Activated naive CD8-positive, alpha-beta T cell treated with anti-CD3 and anti-CD28 coated beads for 36 hours (primary cell): ENCODE measurements around the gene ANXA3. TPM values are rescaled to one million over a fixed set of nuclear protein-coding genes. Genes with fewer than 3 reads are reported as not detected.

ENCODE experiments used
- DNase-seq: peaks from one replicate; pipeline ENCODE4 v3.0.0; 2021
- H3K27ac Mint-ChIP-seq: one replicate; pipeline ENCODE4 v1.8.0; 2022; ENCODE audit warnings: mild to moderate bottlenecking, moderate library complexity, mixed read lengths
- H3K27me3 Mint-ChIP-seq: one replicate; pipeline ENCODE4 v1.8.0; 2022; ENCODE audit warnings: mild to moderate bottlenecking, mixed read lengths
- H3K36me3 Mint-ChIP-seq: one replicate; pipeline ENCODE4 v1.8.0; 2021; ENCODE audit warnings: mild to moderate bottlenecking, mixed read lengths
- H3K4me1 Mint-ChIP-seq: one replicate; pipeline ENCODE4 v1.8.0; 2021; ENCODE audit warnings: mixed read lengths
- H3K4me3 Mint-ChIP-seq: one replicate; pipeline ENCODE4 v1.8.0; 2022; ENCODE audit warnings: mild to moderate bottlenecking, moderate library complexity, mixed read lengths
- H3K9me3 Mint-ChIP-seq: one replicate; pipeline ENCODE4 v1.8.0; 2022; ENCODE audit warnings: mixed read lengths
- total RNA-seq, 2 experiments: library from RNA; stranded (reverse); gene quantifications; one replicate each; pipeline ENCODE4 v1.2.3, GENCODE V29; 2021

The ANXA3 gene
- total RNA-seq, 2 experiments from 2014 or later, result 2.8 to 3.4 TPM

- Mint-ChIP-seq H3K27ac (no peak overlapping the region), H3K4me1 (peaks cover 11% of the 10 kb centered on the region), H3K27me3 (peaks cover 30% of the 10 kb centered on the region), H3K36me3 (peaks cover 1% of the 10 kb centered on the region), H3K4me3 (no peak overlapping the region), H3K9me3 (peaks cover 4% of the 10 kb centered on the region)
- DNase-seq, result no peak
Measured at GRCh38 chr4:78556665-78557064, 5.1 kb downstream of the ANXA3 start.

- peaks cover 40% of the 10 kb centered on the region for H3K27me3 Mint-ChIP-seq
- H3K4me1 Mint-ChIP-seq, result peaks cover 4% of the 10 kb centered on the region
- H3K9me3 Mint-ChIP-seq, result peaks cover 4% of the 10 kb centered on the region
- H3K4me3 Mint-ChIP-seq, result no peak overlapping the region
- no peak for DNase-seq
- H3K36me3 Mint-ChIP-seq, result peaks cover 1% of the 10 kb centered on the region
- H3K27ac Mint-ChIP-seq, result no peak overlapping the region
Measured at GRCh38 chr4:78557841-78558240, 6.3 kb downstream of the ANXA3 start.

- Mint-ChIP-seq H3K4me1 (no peaks in the 10 kb centered on the region), H3K36me3 (peaks cover 1% of the 10 kb centered on the region)
- no peak for DNase-seq
Measured at GRCh38 chr4:78558410-78558809, 6.8 kb downstream of the ANXA3 start.

DNA sequence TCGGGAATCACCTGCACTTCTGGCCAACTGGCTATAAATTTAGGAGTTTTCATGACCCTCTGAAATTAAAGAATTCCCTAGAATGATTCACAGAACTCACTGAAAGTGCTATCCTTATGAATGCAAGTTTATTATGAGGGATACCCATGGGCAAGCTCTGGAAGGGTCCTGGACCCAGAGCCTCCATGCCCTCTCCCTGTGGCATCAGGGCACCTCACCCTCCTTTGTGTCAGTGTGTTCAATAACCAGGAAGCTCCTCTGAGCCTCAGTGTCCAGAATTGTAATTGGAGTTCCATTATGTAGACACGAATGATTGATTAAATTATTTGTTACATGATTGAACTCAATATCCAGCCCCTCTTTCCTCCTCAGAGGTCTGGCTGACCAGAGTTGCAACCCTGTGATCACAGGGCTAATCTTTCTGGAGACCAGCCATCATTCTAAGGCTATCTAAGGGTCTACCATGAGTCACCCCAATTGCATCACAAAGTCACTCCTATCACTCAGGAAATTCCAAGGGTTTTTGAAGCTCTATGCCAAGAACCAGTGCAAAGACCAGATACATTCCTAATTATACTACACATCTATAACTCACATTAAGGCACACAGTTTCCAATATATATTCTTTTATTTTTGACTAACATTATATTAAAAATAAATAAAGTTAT, 8.9 kb downstream of the ANXA3 start:
- peaks cover 4% of the 10 kb centered on the region for H3K9me3 Mint-ChIP-seq
- no peak for DNase-seq
- peaks cover 23% of the 10 kb centered on the region for H3K27me3 Mint-ChIP-seq
- no peak overlapping the region for H3K27ac Mint-ChIP-seq
- H3K4me1 Mint-ChIP-seq, result no peaks in the 10 kb centered on the region
- no peaks in the 10 kb centered on the region for H3K36me3 Mint-ChIP-seq
- H3K4me3 Mint-ChIP-seq, result no peak overlapping the region

More at GRCh38 chr4:78558410-78558809, 6.8 kb downstream of the ANXA3 start:
- Mint-ChIP-seq H3K27ac (no peak overlapping the region), H3K27me3 (peaks cover 35% of the 10 kb centered on the region), H3K4me3 (no peak overlapping the region), H3K9me3 (peaks cover 4% of the 10 kb centered on the region)

DNA sequence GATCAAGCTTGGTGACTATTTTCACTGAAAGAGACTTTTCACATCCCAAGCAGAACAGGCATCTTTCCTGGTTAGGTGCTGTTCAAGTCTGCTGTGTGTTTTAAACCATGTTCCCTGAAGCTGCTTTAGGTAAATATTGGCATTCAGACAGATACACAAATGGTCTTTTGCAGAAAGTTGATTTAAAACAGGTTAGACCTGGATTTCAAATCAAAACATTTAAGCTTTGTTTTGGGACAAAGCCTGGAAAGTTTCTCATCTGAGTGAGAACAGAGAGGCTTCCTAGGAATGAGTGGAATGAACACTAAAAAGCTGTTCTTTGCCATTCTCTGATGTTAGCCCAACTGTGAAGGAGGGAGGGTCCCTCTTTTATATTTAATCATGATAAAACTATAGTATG, 10.1 kb downstream of the ANXA3 start:
- Mint-ChIP-seq H3K36me3 (no peaks in the 10 kb centered on the region), H3K27ac (no peak overlapping the region), H3K4me1 (no peaks in the 10 kb centered on the region), H3K9me3 (peaks cover 4% of the 10 kb centered on the region), H3K4me3 (no peak overlapping the region), H3K27me3 (peaks cover 19% of the 10 kb centered on the region)
- DNase-seq, result no peak

DNA sequence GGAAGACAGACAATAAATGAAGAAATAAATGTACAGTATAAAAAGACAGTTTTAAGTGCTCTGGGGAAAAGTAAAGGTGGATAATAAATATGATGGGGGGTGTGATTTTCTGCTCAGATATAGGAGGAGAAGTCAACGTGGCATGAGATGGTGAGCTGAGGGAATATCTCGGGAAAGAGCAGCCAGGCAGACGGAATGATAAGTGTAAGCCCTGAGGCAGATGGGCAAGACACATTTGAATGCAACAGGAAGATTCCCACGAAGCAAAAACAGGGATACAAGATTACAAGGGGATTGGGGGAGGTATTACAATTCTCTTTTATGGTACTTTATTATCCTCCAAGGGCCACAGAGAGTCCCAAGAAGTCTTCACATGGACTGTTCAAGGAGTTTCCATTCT, 11.1 kb downstream of the ANXA3 start:
- H3K4me3 Mint-ChIP-seq, result no peak overlapping the region
- H3K27ac Mint-ChIP-seq, result no peak overlapping the region
- no peaks in the 10 kb centered on the region for H3K4me1 Mint-ChIP-seq
- peaks cover 19% of the 10 kb centered on the region for H3K27me3 Mint-ChIP-seq
- DNase-seq, result no peak
- H3K9me3 Mint-ChIP-seq, result no peaks in the 10 kb centered on the region
- H3K36me3 Mint-ChIP-seq, result no peaks in the 10 kb centered on the region

DNA sequence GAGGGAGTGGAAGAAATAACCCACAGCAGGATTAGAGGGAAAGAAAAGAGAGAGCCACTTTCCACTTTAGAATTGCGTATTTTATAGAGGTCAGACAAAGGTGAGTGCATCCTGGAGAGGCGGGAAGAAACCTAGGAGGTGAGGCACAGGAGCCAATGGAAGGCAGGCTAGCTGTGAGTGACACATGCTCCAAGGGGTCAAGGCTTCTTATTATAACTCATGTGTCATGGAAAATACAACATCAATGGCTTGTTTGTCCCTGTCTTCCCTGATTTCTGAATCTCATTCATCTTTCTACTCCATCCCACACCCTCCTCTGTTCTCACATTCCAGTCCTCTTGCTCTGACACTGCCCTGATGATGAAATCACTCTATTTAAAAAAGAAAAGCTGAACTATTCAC, 14.4 kb downstream of the ANXA3 start:
- H3K36me3 Mint-ChIP-seq, result no peaks in the 10 kb centered on the region
- no peak overlapping the region for H3K4me3 Mint-ChIP-seq
- H3K27me3 Mint-ChIP-seq, result peaks cover 21% of the 10 kb centered on the region
- H3K27ac Mint-ChIP-seq, result no peak overlapping the region
- H3K4me1 Mint-ChIP-seq, result no peaks in the 10 kb centered on the region
- H3K9me3 Mint-ChIP-seq, result no peaks in the 10 kb centered on the region
- no peak for DNase-seq

DNA sequence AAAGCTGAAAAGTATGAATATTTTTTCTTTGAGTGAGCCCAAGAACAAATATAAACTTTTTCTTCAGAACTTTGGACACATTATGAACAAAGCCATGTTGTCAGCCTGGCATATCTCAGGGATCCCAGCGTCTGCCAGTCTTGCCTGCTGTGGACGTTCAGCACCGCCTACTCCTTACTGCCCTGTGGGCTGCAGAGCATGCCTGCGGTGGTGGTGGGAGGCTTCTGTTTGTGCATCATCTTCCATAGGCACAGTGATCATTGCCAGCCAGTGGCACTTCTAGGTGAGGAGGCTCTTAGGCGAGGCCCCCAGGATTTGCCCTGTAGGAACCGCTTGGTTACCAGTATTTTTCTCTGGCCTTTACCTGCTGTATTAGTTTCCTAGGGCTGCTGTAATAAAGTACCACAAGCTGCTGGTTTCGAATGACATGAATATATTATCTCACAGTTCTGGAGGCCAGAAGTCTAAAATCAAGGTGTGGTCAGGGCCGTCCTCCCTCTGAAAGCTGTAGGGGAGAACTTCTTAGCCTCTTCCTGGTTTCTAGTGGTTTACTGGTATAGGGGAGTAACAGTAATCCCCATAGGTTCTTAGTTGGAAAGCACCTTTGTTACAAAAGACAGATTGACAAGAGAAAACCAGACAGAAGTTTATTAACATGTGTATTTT, 15.4 kb downstream of the ANXA3 start:
- no peak overlapping the region for H3K27ac Mint-ChIP-seq
- H3K4me1 Mint-ChIP-seq, result no peaks in the 10 kb centered on the region
- H3K9me3 Mint-ChIP-seq, result no peaks in the 10 kb centered on the region
- peaks cover 16% of the 10 kb centered on the region for H3K27me3 Mint-ChIP-seq
- H3K4me3 Mint-ChIP-seq, result no peak overlapping the region
- H3K36me3 Mint-ChIP-seq, result no peaks in the 10 kb centered on the region
- DNase-seq, result no peak

- Mint-ChIP-seq H3K4me1 (no peaks in the 10 kb centered on the region), H3K36me3 (no peaks in the 10 kb centered on the region), H3K27me3 (peaks cover 10% of the 10 kb centered on the region), H3K9me3 (no peaks in the 10 kb centered on the region), H3K27ac (no peak overlapping the region), H3K4me3 (no peak overlapping the region)
- no peak for DNase-seq
Measured at GRCh38 chr4:78567500-78568060, 16.0 kb downstream of the ANXA3 start.

- no peaks in the 10 kb centered on the region for H3K4me1 Mint-ChIP-seq
Measured at GRCh38 chr4:78568640-78569305, 17.2 kb downstream of the ANXA3 start.

DNA sequence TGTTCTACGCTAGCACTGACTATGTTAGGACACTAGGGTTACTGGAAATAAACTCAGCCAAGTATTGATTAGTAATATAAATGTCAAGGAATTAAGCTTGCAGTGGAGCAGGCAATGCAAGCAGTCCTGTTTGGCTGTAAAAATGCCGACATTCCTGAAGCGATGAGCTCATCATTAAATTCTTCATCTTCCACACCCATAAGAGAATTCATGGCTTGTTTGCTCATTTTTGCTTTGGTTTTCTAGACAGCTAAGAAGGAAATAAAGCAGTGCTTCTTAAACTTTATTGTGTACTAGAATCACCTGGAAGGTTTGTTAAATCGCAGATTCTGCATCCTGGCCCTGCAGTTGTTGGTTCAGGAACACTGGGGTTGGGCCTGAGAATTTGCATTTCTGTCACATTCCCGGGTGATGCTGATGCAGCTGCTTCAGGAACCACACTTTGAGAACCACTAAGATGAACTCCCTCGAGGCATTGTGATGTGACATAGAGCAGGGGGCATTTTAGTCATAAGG, 17.8 kb downstream of the ANXA3 start:
- H3K27ac Mint-ChIP-seq, result no peak overlapping the region
- no peaks in the 10 kb centered on the region for H3K9me3 Mint-ChIP-seq
- H3K27me3 Mint-ChIP-seq, result peaks cover 10% of the 10 kb centered on the region
- H3K36me3 Mint-ChIP-seq, result no peaks in the 10 kb centered on the region
- H3K4me3 Mint-ChIP-seq, result no peak overlapping the region
- H3K4me1 Mint-ChIP-seq, result no peaks in the 10 kb centered on the region
- no peak for DNase-seq

More at GRCh38 chr4:78568640-78569305, 17.2 kb downstream of the ANXA3 start:
- H3K36me3 Mint-ChIP-seq, result no peaks in the 10 kb centered on the region
- no peak overlapping the region for H3K4me3 Mint-ChIP-seq
- DNase-seq, result no peak
- peaks cover 11% of the 10 kb centered on the region for H3K27me3 Mint-ChIP-seq
- H3K9me3 Mint-ChIP-seq, result no peaks in the 10 kb centered on the region
- H3K27ac Mint-ChIP-seq, result no peak overlapping the region

DNA sequence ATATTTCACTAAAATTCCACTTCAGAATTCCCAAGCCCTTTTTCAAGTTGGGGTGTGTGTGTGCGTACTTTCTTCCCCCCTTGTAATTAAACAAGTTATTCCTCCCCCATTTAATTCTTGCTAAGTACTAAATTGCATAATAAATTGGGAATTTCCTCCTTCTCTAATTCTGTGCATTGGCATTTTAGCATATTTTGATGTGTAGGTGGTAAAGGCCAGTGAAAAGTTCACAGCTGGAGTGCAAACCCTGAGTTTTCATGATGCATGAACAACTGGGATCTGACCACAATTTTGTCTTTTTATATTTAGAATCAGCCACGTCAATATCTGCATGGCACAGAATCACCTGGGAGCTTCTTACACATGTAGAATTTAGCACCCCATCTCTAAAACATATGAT, 18.5 kb downstream of the ANXA3 start:
- Mint-ChIP-seq H3K36me3 (no peaks in the 10 kb centered on the region), H3K4me3 (no peak overlapping the region), H3K27ac (no peak overlapping the region), H3K27me3 (peaks cover 6% of the 10 kb centered on the region), H3K4me1 (no peaks in the 10 kb centered on the region), H3K9me3 (no peaks in the 10 kb centered on the region)
- no peak for DNase-seq

DNA sequence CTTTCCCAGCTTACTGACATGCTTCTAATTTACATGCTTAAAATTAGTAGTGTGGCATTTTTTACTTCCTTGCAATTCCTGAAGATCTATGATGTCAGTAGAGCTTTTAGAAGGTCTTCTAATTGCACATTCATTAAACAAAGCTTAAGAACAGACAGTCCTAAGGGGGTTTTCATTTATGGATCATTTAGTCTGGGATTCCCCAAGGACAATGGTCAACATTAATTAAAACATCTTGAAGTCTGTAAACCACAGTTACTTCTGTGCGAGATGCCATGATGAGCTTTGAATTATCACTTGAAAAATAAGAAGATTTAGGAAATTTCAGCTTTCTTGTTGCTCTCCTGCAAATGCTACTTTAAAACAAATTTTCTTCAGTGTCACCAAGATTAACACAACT, 20.2 kb downstream of the ANXA3 start:
- DNase-seq, result no peak
- no peak overlapping the region for H3K27ac Mint-ChIP-seq
- no peak overlapping the region for H3K4me3 Mint-ChIP-seq
- no peaks in the 10 kb centered on the region for H3K4me1 Mint-ChIP-seq
- H3K27me3 Mint-ChIP-seq, result peaks cover 6% of the 10 kb centered on the region
- H3K9me3 Mint-ChIP-seq, result no peaks in the 10 kb centered on the region
- H3K36me3 Mint-ChIP-seq, result no peaks in the 10 kb centered on the region

DNA sequence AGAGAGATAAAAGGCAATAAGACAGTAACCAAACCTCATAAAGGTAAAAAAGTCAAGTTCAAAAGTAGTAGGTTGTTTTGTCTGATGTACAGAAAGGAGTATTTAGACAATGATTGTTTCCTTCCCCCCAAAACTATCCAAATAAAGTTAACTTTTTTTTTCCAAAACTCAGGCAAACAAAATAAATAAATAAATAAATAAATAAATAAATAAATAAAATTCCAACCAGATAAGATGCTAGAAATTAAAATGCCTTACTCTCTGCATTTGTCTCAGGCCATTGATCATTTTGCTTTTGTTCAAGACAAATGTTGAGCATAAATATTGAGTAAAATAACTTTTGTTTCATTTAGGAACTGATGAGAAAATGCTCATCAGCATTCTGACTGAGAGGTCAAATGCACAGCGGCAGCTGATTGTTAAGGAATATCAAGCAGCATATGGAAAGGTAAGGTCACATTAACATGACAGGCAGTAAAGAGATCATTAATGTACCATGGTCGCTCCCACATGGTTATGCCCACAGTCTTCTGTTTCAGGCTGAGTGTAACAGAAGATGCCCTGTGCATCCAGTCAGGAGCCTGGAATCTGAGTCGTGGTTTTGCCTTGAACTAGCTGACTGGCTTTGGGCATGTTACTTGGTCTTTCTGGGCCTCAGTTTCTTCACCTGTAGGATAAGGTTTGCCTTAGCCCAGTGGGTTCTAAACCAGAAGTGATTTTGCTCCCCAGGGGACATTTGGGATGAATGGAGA, 27.3 kb downstream of the ANXA3 start:
- Mint-ChIP-seq H3K27ac (no peak overlapping the region), H3K27me3 (no peaks in the 10 kb centered on the region)

DNA sequence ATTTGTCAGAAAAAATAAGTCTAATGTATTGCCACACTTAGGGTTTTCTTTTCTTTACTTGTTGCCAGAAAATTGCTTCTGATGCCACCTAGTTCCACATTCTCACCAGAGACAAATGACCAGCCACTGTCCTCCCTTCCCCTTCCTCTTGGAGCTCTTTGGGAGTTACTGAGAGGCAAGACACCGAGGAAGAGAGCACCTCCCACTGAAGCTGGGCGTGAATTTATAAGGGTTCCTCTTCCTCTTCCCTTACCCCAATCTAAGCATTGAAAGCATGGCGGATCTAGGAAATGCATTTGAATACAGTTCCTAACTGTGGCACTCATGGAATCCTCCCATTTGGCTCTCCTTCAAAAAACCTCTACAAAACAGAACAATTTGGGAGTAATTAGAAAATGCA, 30.0 kb downstream of the ANXA3 start:
- no peaks in the 10 kb centered on the region for H3K36me3 Mint-ChIP-seq
- DNase-seq, result no peak
- no peaks in the 10 kb centered on the region for H3K27me3 Mint-ChIP-seq
- no peaks in the 10 kb centered on the region for H3K9me3 Mint-ChIP-seq
- no peak overlapping the region for H3K27ac Mint-ChIP-seq
- H3K4me1 Mint-ChIP-seq, result no peaks in the 10 kb centered on the region
- H3K4me3 Mint-ChIP-seq, result no peak overlapping the region

More for the DNA sequence above, 27.3 kb downstream of the ANXA3 start:
- Mint-ChIP-seq H3K4me1 (no peaks in the 10 kb centered on the region), H3K36me3 (no peaks in the 10 kb centered on the region), H3K9me3 (no peaks in the 10 kb centered on the region), H3K4me3 (no peak overlapping the region)
- no peak for DNase-seq
